ENCODE measurements around the gene PRSS1.

The PRSS1 gene

GRCh38 chr7:142792593-142792992 lies 43.3 kb downstream of the PRSS1 start:
- DNase-seq (ENCODE audit: low read depth, low spot score): no peak

- DNase-seq (ENCODE audit: low read depth, low spot score): no peak
These were observed 43.9 kb downstream of the PRSS1 start for GRCh38 chr7:142793156-142793555.

- no peak for DNase-seq (ENCODE audit: low read depth, low spot score)
These were observed 46.1 kb downstream of the PRSS1 start for GRCh38 chr7:142795339-142795863.

- DNase-seq (ENCODE audit: low read depth, low spot score): no peak
These were observed 46.8 kb downstream of the PRSS1 start for GRCh38 chr7:142796001-142796500.

GRCh38 chr7:142796501-142797390 lies 47.5 kb downstream of the PRSS1 start:
- no peak for DNase-seq (ENCODE audit: low read depth, low spot score)

- no peak for DNase-seq (ENCODE audit: low read depth, low spot score)
These were observed 48.4 kb downstream of the PRSS1 start for GRCh38 chr7:142797391-142798377.

- DNase-seq (ENCODE audit: low read depth, low spot score): no peak
These were observed 49.5 kb downstream of the PRSS1 start for GRCh38 chr7:142798451-142799436.

- no peak for DNase-seq (ENCODE audit: low read depth, low spot score)
These were observed 50.2 kb downstream of the PRSS1 start for GRCh38 chr7:142799437-142799835.

GRCh38 chr7:142800088-142800487 lies 50.8 kb downstream of the PRSS1 start:
- DNase-seq (ENCODE audit: low read depth, low spot score): no peak

- DNase-seq (ENCODE audit: low read depth, low spot score): no peak
These were observed 51.5 kb downstream of the PRSS1 start for GRCh38 chr7:142800699-142801260.

GRCh38 chr7:142801601-142802295 lies 52.5 kb downstream of the PRSS1 start:
- DNase-seq (ENCODE audit: low read depth, low spot score): no peak

- DNase-seq (ENCODE audit: low read depth, low spot score): no peak
These were observed 53.0 kb downstream of the PRSS1 start for GRCh38 chr7:142802301-142802700.

Data from smooth muscle cell of the brain vasculature (primary cell).